ENCODE measurements around the gene CYP4V2.

DNA sequence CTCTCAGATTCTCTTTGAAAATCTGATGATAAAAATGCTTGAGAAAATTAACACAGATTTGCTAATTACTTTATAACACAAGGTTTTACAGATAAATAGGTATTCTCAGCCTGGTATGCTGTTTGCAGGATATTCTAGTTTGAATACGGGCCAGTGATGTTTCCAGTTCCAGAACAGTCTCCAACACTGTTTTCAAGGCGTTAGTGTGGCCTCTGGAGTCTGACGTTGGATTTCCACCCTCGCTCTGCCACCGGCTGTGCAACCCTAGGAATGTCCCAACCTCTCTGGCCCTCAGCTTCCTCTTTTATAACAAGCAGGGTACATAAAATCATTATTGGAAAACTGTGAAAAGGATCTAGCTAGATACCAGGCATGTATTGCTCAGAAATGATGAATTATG, 23.8 kb upstream of the CYP4V2 start:
- TF ChIP-seq EP300 (IDR thresholded peaks at IDR 0.05; ENCODE audit: borderline replicate concordance) (no peak), CEBPB (IDR thresholded peaks at IDR 0.05) (no peak), TAF1 (IDR thresholded peaks at IDR 0.05; ENCODE audit: low read depth) (no peak)

Data from Ishikawa (cell line).